Measurements from ENCODE around the gene PLIN1.

Gene PLIN1, protein sequence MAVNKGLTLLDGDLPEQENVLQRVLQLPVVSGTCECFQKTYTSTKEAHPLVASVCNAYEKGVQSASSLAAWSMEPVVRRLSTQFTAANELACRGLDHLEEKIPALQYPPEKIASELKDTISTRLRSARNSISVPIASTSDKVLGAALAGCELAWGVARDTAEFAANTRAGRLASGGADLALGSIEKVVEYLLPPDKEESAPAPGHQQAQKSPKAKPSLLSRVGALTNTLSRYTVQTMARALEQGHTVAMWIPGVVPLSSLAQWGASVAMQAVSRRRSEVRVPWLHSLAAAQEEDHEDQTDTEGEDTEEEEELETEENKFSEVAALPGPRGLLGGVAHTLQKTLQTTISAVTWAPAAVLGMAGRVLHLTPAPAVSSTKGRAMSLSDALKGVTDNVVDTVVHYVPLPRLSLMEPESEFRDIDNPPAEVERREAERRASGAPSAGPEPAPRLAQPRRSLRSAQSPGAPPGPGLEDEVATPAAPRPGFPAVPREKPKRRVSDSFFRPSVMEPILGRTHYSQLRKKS

DNA sequence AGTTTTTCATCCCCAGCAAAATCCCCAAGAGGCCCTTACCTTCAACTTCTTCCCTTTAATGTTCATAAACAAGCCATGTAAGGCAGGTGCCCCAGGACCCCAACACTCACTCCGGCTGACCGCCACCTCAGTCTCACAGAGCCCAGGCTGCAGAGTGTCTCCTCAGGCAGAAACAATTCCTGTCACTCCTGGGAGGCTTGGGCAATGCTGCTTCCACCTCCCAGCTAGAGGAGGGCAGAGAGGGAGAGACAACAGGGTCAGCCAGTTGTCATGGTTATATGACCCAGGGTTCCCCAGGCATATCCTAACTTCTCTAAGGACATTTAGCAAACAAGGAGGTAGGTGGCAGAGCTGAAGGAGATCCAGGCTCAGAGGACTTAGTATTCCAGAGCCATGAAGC, at the start of gene PLIN1:
TSS of gene PLIN1 (minus strand) at position 156 of the 400 bp plus-strand sequence. CDS start 1,878 bp downstream, outside the sequence.
- peaks cover 0 to 9% of the 10 kb centered on the region in 2 donors for H3K36me3 ChIP-seq (ENCODE audit: control insufficient read depth in 2 of 2, insufficient read depth in 2 of 2, low read length in 2 of 2)
- peak within 1 kb of the TSS; percentile 50 for H3K27ac ChIP-seq (ENCODE audit: low read length)
- peaks cover 13% of the 10 kb centered on the region for H3K4me1 ChIP-seq (ENCODE audit: control insufficient read depth, insufficient read depth, low read length)
- H3K9me3 ChIP-seq (ENCODE audit: control insufficient read depth in 2 of 2, low read length in 2 of 2): no peaks in the 10 kb centered on the region
- H3K27me3 ChIP-seq (ENCODE audit: control insufficient read depth in 1 of 2, insufficient read depth in 2 of 2, low read length in 2 of 2): no peaks in the 10 kb centered on the region
- no peak within 1 kb of the TSS for H3K9ac ChIP-seq (ENCODE audit: low read length in 2 of 2)
- H3K4me3 ChIP-seq (ENCODE audit: low read length in 2 of 2): no peak within 1 kb of the TSS

DNA sequence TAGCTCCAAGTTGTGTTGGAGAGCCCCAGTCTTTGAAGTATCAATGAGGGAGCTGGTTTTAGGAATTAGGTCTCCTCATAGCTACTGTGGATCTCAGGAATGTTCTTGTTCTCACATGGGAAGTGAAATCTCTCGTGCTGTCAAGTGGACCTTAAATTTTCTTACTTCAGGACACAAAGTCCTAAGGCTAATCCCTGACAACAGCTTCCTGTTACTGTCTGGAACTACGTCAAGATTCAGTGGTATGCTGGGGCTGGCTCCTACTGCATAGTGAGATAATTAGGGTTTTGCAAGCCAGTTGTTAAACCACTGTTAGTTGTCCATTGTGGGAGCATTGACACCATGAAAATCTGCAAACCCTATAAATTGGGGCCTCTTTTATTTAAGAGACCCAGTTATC, 49.1 kb upstream of the PLIN1 start:
- Histone ChIP-seq H3K36me3 (ENCODE audit: control insufficient read depth in 2 of 2, insufficient read depth in 2 of 2, low read length in 2 of 2) (no peaks in the 10 kb centered on the region), H3K4me1 (ENCODE audit: control insufficient read depth, insufficient read depth, low read length) (no peaks in the 10 kb centered on the region)

DNA sequence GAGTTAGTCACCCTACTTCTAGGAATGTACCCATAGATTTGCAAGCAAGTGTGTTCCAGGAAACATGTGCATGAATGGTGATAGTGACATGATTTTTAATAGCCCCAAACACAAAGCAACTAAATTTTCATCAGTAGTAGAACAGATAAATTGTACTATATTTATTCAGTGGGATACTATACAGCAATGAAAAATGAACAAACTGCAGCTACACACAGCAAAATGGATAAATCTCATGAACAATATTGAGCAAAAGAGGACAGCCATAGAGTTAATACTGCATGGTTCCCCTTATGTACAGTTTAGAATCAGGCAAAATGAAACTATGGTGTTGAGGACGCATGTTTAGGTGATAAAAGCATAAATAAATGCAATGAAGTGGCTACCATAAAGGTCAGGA, 45.9 kb upstream of the PLIN1 start:
- no peak overlapping the region for H3K27ac ChIP-seq (ENCODE audit: low read length)
- no peaks in the 10 kb centered on the region for H3K4me1 ChIP-seq (ENCODE audit: control insufficient read depth, insufficient read depth, low read length)
- H3K9ac ChIP-seq (ENCODE audit: low read length in 2 of 2): no peak overlapping the region
- H3K9me3 ChIP-seq (ENCODE audit: control insufficient read depth in 2 of 2, low read length in 2 of 2): peaks cover 0 to 5% of the 10 kb centered on the region in 2 donors
- no peak overlapping the region for H3K4me3 ChIP-seq (ENCODE audit: low read length in 2 of 2)
- no peaks in the 10 kb centered on the region for H3K36me3 ChIP-seq (ENCODE audit: control insufficient read depth in 2 of 2, insufficient read depth in 2 of 2, low read length in 2 of 2)
- H3K27me3 ChIP-seq (ENCODE audit: control insufficient read depth in 1 of 2, insufficient read depth in 2 of 2, low read length in 2 of 2): peaks cover 0 to 2% of the 10 kb centered on the region in 2 donors

More for the DNA sequence above, 49.1 kb upstream of the PLIN1 start:
- Histone ChIP-seq H3K9ac (ENCODE audit: low read length in 2 of 2) (no peak overlapping the region), H3K4me3 (ENCODE audit: low read length in 2 of 2) (no peak overlapping the region), H3K27ac (ENCODE audit: low read length) (no peak overlapping the region), H3K9me3 (ENCODE audit: control insufficient read depth in 2 of 2, low read length in 2 of 2) (peaks cover 0 to 5% of the 10 kb centered on the region in 2 donors), H3K27me3 (ENCODE audit: control insufficient read depth in 1 of 2, insufficient read depth in 2 of 2, low read length in 2 of 2) (peaks cover 0 to 2% of the 10 kb centered on the region in 2 donors)

DNA sequence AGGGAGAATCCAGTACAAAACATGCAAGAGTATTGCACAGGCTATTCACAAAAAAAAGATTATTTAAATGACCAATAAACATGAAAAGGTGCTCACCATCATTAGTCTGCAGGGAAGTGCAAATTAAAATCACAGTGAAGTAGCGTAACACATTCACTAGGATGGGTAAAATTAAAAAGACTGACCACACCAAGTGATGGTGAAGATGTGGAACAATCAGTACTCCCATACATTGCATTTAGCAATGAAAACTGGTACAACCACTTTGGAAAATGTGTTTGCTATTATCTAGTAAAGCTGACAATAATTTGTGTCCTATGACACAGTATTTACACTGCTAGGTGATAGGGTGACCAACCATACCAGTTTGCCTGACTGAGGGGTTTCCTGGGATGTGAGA, 45.5 kb upstream of the PLIN1 start:
- peaks cover 0 to 2% of the 10 kb centered on the region in 2 donors for H3K27me3 ChIP-seq (ENCODE audit: control insufficient read depth in 1 of 2, insufficient read depth in 2 of 2, low read length in 2 of 2)
- H3K4me3 ChIP-seq (ENCODE audit: low read length in 2 of 2): no peak overlapping the region
- no peaks in the 10 kb centered on the region for H3K36me3 ChIP-seq (ENCODE audit: control insufficient read depth in 2 of 2, insufficient read depth in 2 of 2, low read length in 2 of 2)
- peaks cover 0 to 5% of the 10 kb centered on the region in 2 donors for H3K9me3 ChIP-seq (ENCODE audit: control insufficient read depth in 2 of 2, low read length in 2 of 2)
- H3K9ac ChIP-seq (ENCODE audit: low read length in 2 of 2): no peak overlapping the region
- no peak overlapping the region for H3K27ac ChIP-seq (ENCODE audit: low read length)
- H3K4me1 ChIP-seq (ENCODE audit: control insufficient read depth, insufficient read depth, low read length): no peaks in the 10 kb centered on the region

DNA sequence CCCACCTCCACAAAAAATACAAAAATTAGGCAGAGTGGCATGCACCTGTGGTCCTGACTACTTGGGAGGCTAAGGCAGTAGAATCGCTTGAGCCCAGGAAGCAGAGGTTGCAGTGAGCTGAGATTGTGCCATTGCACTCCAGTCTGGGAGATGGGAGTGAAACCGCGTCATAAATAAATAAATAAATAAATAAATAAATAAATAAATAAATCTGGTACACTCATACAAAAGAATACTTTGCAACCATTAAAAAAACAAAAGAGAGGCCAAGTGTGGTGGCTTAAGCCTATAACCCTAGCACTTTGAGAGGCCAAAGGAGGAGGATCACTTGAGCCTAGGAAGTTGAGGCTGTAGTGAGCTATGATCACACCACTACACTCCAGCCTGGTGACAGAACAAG, 43.9 kb upstream of the PLIN1 start:
- Histone ChIP-seq H3K4me3 (ENCODE audit: low read length in 2 of 2) (no peak overlapping the region), H3K9ac (ENCODE audit: low read length in 2 of 2) (no peak overlapping the region), H3K27ac (ENCODE audit: low read length) (no peak overlapping the region), H3K36me3 (ENCODE audit: control insufficient read depth in 2 of 2, insufficient read depth in 2 of 2, low read length in 2 of 2) (no peaks in the 10 kb centered on the region), H3K4me1 (ENCODE audit: control insufficient read depth, insufficient read depth, low read length) (no peaks in the 10 kb centered on the region), H3K27me3 (ENCODE audit: control insufficient read depth in 1 of 2, insufficient read depth in 2 of 2, low read length in 2 of 2) (peaks cover 0 to 2% of the 10 kb centered on the region in 2 donors), H3K9me3 (ENCODE audit: control insufficient read depth in 2 of 2, low read length in 2 of 2) (peaks cover 0 to 5% of the 10 kb centered on the region in 2 donors)

DNA sequence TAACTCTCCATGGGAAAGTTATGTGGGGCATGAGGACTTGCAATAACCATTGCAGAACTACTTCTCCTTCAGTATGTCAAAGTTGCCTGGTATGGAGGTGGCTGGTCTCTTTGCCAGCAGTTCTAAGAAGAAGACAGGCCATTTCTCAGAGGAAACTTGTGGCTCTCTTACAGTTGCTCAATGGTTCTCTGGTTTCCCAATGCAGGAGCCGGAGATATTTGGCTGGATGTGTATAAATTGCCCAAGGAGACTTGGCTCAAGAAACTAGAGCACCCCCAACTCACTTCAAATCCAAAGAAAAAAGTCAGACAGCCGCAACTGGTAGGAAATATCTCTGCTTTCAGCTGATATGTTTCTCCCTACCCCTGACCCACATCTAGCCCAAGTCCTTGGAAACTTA, 35.6 kb upstream of the PLIN1 start:
- H3K36me3 ChIP-seq (ENCODE audit: control insufficient read depth in 2 of 2, insufficient read depth in 2 of 2, low read length in 2 of 2): no peaks in the 10 kb centered on the region
- H3K27ac ChIP-seq (ENCODE audit: low read length): no peak overlapping the region
- H3K9me3 ChIP-seq (ENCODE audit: control insufficient read depth in 2 of 2, low read length in 2 of 2): no peaks in the 10 kb centered on the region
- H3K4me3 ChIP-seq (ENCODE audit: low read length in 2 of 2): no peak overlapping the region
- H3K9ac ChIP-seq (ENCODE audit: low read length in 2 of 2): no peak overlapping the region
- no peaks in the 10 kb centered on the region for H3K27me3 ChIP-seq (ENCODE audit: control insufficient read depth in 1 of 2, insufficient read depth in 2 of 2, low read length in 2 of 2)
- H3K4me1 ChIP-seq (ENCODE audit: control insufficient read depth, insufficient read depth, low read length): no peaks in the 10 kb centered on the region

DNA sequence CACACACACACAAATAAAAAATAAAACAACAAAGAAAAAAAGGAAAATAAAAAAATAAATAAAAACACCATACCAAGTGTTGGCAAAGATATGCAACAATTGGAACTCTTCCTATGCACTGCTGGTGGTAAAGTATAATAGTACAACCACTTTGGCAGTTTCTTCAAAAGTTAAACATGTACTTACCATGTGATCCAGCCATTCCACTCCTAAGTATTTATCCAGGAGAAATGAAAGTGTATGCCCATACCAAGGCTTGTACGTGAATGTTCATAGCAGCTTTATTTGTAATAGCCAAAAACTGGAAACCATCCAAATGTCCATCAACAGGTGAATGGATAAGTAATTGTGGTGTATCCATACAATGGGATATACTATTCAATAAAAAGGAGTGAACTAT, 28.4 kb upstream of the PLIN1 start:
- Histone ChIP-seq H3K27ac (ENCODE audit: low read length) (no peak overlapping the region), H3K9ac (ENCODE audit: low read length in 2 of 2) (no peak overlapping the region), H3K9me3 (ENCODE audit: control insufficient read depth in 2 of 2, low read length in 2 of 2) (no peaks in the 10 kb centered on the region), H3K36me3 (ENCODE audit: control insufficient read depth in 2 of 2, insufficient read depth in 2 of 2, low read length in 2 of 2) (no peaks in the 10 kb centered on the region), H3K27me3 (ENCODE audit: control insufficient read depth in 1 of 2, insufficient read depth in 2 of 2, low read length in 2 of 2) (peaks cover 0 to 2% of the 10 kb centered on the region in 2 donors), H3K4me1 (ENCODE audit: control insufficient read depth, insufficient read depth, low read length) (peaks cover 2% of the 10 kb centered on the region), H3K4me3 (ENCODE audit: low read length in 2 of 2) (no peak overlapping the region)

DNA sequence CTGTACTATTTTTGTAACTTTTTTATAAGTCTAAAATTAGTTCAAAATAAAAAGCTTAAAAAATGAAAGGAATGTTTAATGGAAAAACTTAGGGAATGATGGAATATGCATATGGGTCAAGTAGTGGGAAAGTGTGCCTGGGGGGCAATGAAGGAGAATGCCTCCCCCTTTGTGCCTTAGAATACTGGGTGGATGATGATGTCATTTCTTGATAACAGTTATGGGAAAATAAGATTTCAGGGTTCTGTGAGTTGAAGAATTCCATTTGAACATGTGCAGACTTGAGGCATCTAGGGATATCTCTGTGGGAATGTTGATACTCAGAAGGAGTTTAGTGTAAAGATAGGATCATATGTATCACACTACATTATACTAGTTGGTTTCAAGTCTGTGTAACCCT, 25.2 kb upstream of the PLIN1 start:
- Histone ChIP-seq H3K27ac (ENCODE audit: low read length) (no peak overlapping the region), H3K36me3 (ENCODE audit: control insufficient read depth in 2 of 2, insufficient read depth in 2 of 2, low read length in 2 of 2) (no peaks in the 10 kb centered on the region), H3K9me3 (ENCODE audit: control insufficient read depth in 2 of 2, low read length in 2 of 2) (no peaks in the 10 kb centered on the region), H3K9ac (ENCODE audit: low read length in 2 of 2) (no peak overlapping the region), H3K4me3 (ENCODE audit: low read length in 2 of 2) (no peak overlapping the region), H3K4me1 (ENCODE audit: control insufficient read depth, insufficient read depth, low read length) (peaks cover 2% of the 10 kb centered on the region), H3K27me3 (ENCODE audit: control insufficient read depth in 1 of 2, insufficient read depth in 2 of 2, low read length in 2 of 2) (peaks cover 0 to 2% of the 10 kb centered on the region in 2 donors)

DNA sequence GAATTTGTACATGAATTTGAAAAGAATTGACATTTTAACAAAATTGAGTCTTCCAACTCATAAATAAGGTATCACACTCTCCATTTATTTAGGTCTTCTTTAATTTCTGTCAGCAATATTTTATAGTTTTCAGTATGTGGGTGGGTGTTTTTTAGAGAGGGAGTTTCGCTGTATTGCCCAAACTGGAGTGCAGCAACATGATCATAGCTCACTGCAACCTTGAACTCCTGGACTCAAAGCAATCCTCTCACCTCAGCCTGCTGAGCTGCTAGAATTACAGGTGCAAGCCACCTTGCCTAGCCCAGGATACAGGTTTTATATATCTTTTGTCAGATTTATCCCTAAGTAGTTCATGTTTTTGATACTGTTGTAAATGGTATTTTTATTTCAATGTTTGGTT, 16.0 kb upstream of the PLIN1 start:
- Histone ChIP-seq H3K4me3 (ENCODE audit: low read length in 2 of 2) (no peak overlapping the region), H3K9me3 (ENCODE audit: control insufficient read depth in 2 of 2, low read length in 2 of 2) (no peaks in the 10 kb centered on the region), H3K9ac (ENCODE audit: low read length in 2 of 2) (no peak overlapping the region), H3K27ac (ENCODE audit: low read length) (no peak overlapping the region), H3K36me3 (ENCODE audit: control insufficient read depth in 2 of 2, insufficient read depth in 2 of 2, low read length in 2 of 2) (no peaks in the 10 kb centered on the region), H3K4me1 (ENCODE audit: control insufficient read depth, insufficient read depth, low read length) (peaks cover under 1% of the 10 kb centered on the region), H3K27me3 (ENCODE audit: control insufficient read depth in 1 of 2, insufficient read depth in 2 of 2, low read length in 2 of 2) (no peaks in the 10 kb centered on the region)

DNA sequence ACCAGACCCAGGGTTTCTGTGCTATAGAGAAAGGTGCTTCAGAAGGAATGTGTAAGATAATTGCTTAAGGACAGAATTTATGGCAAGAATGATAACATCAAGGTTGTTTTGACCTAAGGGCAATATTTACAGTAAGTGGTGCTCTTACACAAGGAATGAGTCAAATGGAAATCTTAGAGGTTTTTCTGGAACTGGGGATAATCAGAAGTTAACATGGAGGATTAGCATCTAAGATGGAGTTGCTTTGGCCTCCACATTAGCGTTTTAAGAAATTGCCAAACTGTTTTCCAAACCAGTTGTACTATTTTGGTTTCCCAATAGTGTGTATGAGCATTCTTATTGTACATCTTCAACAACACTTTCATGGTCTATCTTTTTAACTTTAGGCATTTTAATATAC, 14.5 kb upstream of the PLIN1 start:
- Histone ChIP-seq H3K4me1 (ENCODE audit: control insufficient read depth, insufficient read depth, low read length) (peaks cover 8% of the 10 kb centered on the region), H3K9ac (ENCODE audit: low read length in 2 of 2) (no peak overlapping the region), H3K27me3 (ENCODE audit: control insufficient read depth in 1 of 2, insufficient read depth in 2 of 2, low read length in 2 of 2) (no peaks in the 10 kb centered on the region), H3K27ac (ENCODE audit: low read length) (no peak overlapping the region), H3K9me3 (ENCODE audit: control insufficient read depth in 2 of 2, low read length in 2 of 2) (no peaks in the 10 kb centered on the region), H3K4me3 (ENCODE audit: low read length in 2 of 2) (no peak overlapping the region), H3K36me3 (ENCODE audit: control insufficient read depth in 2 of 2, insufficient read depth in 2 of 2, low read length in 2 of 2) (no peaks in the 10 kb centered on the region)

DNA sequence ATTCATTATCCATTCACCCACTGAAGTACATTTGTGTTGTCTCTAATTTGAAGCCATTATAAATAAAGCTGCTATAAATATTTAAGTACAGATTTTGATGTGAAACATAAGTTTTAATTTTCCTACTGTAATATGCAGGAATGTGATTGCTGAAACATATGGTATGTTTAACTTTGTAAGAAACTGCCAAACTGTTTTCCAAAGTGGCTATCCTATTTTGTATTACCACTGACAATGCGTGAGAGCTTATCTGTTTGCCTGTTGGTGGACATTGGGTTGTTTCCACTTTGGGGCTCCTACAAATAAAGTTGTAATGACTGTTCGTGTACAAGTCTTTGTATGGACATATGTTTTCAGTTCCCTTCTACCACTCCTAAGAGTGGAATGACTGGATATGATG, 13.9 kb upstream of the PLIN1 start:
- no peak overlapping the region for H3K9ac ChIP-seq (ENCODE audit: low read length in 2 of 2)
- H3K27ac ChIP-seq (ENCODE audit: low read length): no peak overlapping the region
- H3K4me3 ChIP-seq (ENCODE audit: low read length in 2 of 2): no peak overlapping the region
- H3K27me3 ChIP-seq (ENCODE audit: control insufficient read depth in 1 of 2, insufficient read depth in 2 of 2, low read length in 2 of 2): no peaks in the 10 kb centered on the region
- peaks cover 8% of the 10 kb centered on the region for H3K4me1 ChIP-seq (ENCODE audit: control insufficient read depth, insufficient read depth, low read length)
- H3K36me3 ChIP-seq (ENCODE audit: control insufficient read depth in 2 of 2, insufficient read depth in 2 of 2, low read length in 2 of 2): no peaks in the 10 kb centered on the region
- H3K9me3 ChIP-seq (ENCODE audit: control insufficient read depth in 2 of 2, low read length in 2 of 2): no peaks in the 10 kb centered on the region
